WTC11 (cell line): ENCODE results near the gene CTPS2. TPM values are rescaled to one million over a fixed set of nuclear protein-coding genes. Genes with fewer than 3 reads are reported as not detected.

Source experiments
- ATAC-seq: fragments of 200-7000 bp; cut with Tn5 transposase; 2 replicates; pipeline ENCODE4 v1.10.0; 2021; ENCODE audit warnings: mild to moderate bottlenecking, moderate library complexity
- CTCF ChIA-PET: fragments of 300-600 bp; sonication (Branson Sonifier 250); formaldehyde crosslinking; loops from one replicate; lab custom pipeline; 2021; ENCODE audit warnings: antibody characterized with exemption; lab: Charles Lee
- POLR2A ChIA-PET: fragments of 350-600 bp; sonication (Branson Sonifier 250); formaldehyde crosslinking; loops from one replicate; lab custom pipeline; 2021; ENCODE audit warnings: antibody characterized with exemption; lab: Charles Lee
- DNase-seq: peaks from one replicate; pipeline ENCODE4 v3.0.0; 2021; ENCODE audit warnings: low spot score
- H3K27ac Mint-ChIP-seq: 2 replicates; pipeline ENCODE4 v1.8.0; 2021; ENCODE audit warnings: mixed read lengths
- H3K27me3 Mint-ChIP-seq: 2 replicates; pipeline ENCODE4 v1.8.0; 2021; ENCODE audit warnings: low read depth, mild to moderate bottlenecking, moderate library complexity, mixed read lengths
- H3K36me3 Mint-ChIP-seq: 2 replicates; pipeline ENCODE4 v1.8.0; 2021; ENCODE audit warnings: mixed read lengths
- H3K4me1 Mint-ChIP-seq: 2 replicates; pipeline ENCODE4 v1.8.0; 2022; ENCODE audit warnings: mixed read lengths
- H3K4me3 Mint-ChIP-seq: 2 replicates; pipeline ENCODE4 v1.8.0; 2021; ENCODE audit warnings: mild to moderate bottlenecking, moderate library complexity, mixed read lengths
- H3K9me3 Mint-ChIP-seq: 2 replicates; pipeline ENCODE4 v1.8.0; 2021; ENCODE audit warnings: mixed read lengths
- AFF4 ChIP-seq: sonication (generic); formaldehyde crosslinking; IDR thresholded peaks from 2 replicates; pipeline ENCODE4 v1.8.1; 2023; ENCODE audit warnings: mild to moderate bottlenecking, missing genetic modification reagents, borderline replicate concordance
- AR ChIP-seq: fragments of 250-450 bp; sonication (Bioruptor Pico); IDR thresholded peaks from 2 replicates; pipeline ENCODE4 v1.9.0; 2021; ENCODE audit warnings: mild to moderate bottlenecking
- ATF6 ChIP-seq: sonication (generic); formaldehyde crosslinking; IDR thresholded peaks from 2 replicates; pipeline ENCODE4 v1.8.1; 2023; ENCODE audit warnings: mild to moderate bottlenecking, missing genetic modification reagents
- CREM ChIP-seq: sonication (generic); formaldehyde crosslinking; IDR thresholded peaks from 2 replicates; pipeline ENCODE4 v1.8.1; 2022; ENCODE audit warnings: mild to moderate bottlenecking, missing genetic modification reagents, moderate library complexity
- E2F5 ChIP-seq: sonication (generic); formaldehyde crosslinking; IDR thresholded peaks from 2 replicates; pipeline ENCODE4 v1.8.1; 2022; ENCODE audit warnings: mild to moderate bottlenecking, moderate library complexity, missing genetic modification reagents
- MYBL2 ChIP-seq: sonication (generic); formaldehyde crosslinking; IDR thresholded peaks from 2 replicates; pipeline ENCODE4 v1.8.1; 2023; ENCODE audit warnings: mild to moderate bottlenecking, moderate library complexity, missing genetic modification reagents
- NFATC4 ChIP-seq: fragments of 250-450 bp; sonication (Bioruptor Pico); IDR thresholded peaks from 2 replicates; pipeline ENCODE4 v1.9.0; 2021; ENCODE audit warnings: mild to moderate bottlenecking
- PRRX2 ChIP-seq: fragments of 250-450 bp; sonication (Bioruptor Pico); IDR thresholded peaks from 2 replicates; pipeline ENCODE4 v1.8.0; 2021; ENCODE audit warnings: mild to moderate bottlenecking
- RELA ChIP-seq: sonication (generic); formaldehyde crosslinking; IDR thresholded peaks from 2 replicates; pipeline ENCODE4 v1.8.1; 2022; ENCODE audit warnings: missing genetic modification reagents, mild to moderate bottlenecking, borderline replicate concordance
- STAT6 ChIP-seq: sonication (generic); formaldehyde crosslinking; conservative IDR thresholded peaks from 2 replicates; pipeline ENCODE4 v1.8.1; 2023; ENCODE audit warnings: mild to moderate bottlenecking, low read depth, missing genetic modification reagents, moderate library complexity
- TCF7 ChIP-seq: sonication (generic); formaldehyde crosslinking; IDR thresholded peaks from 2 replicates; pipeline ENCODE4 v1.8.0; 2022; ENCODE audit warnings: mild to moderate bottlenecking, low read depth, missing genetic modification reagents, moderate library complexity
- TEAD4 ChIP-seq: sonication (generic); formaldehyde crosslinking; IDR thresholded peaks from 2 replicates; pipeline ENCODE4 v1.8.0; 2022; ENCODE audit warnings: mild to moderate bottlenecking, missing genetic modification reagents
- TP53 ChIP-seq: sonication (generic); formaldehyde crosslinking; IDR thresholded peaks from 2 replicates; pipeline ENCODE4 v1.8.1; 2023; ENCODE audit warnings: mild to moderate bottlenecking, missing genetic modification reagents
- USF2 ChIP-seq: sonication (generic); formaldehyde crosslinking; IDR thresholded peaks from 2 replicates; pipeline ENCODE4 v1.8.1; 2023; ENCODE audit warnings: mild to moderate bottlenecking, missing genetic modification reagents, moderate library complexity
- ZNF281 ChIP-seq: sonication (generic); formaldehyde crosslinking; IDR thresholded peaks from 2 replicates; pipeline ENCODE4 v1.8.0; 2023; ENCODE audit warnings: mild to moderate bottlenecking, missing genetic modification reagents
- ZNF317 ChIP-seq: sonication (generic); formaldehyde crosslinking; IDR thresholded peaks from 2 replicates; pipeline ENCODE4 v1.8.1; 2023; ENCODE audit warnings: low read depth, mild to moderate bottlenecking, moderate library complexity, missing genetic modification reagents, borderline replicate concordance
- ZSCAN18 ChIP-seq: fragments of 250-450 bp; sonication (Bioruptor Pico); IDR thresholded peaks from 2 replicates; pipeline ENCODE4 v2.1.2; 2022; ENCODE audit warnings: mild to moderate bottlenecking, moderate library complexity
- total RNA-seq: library from RNA; stranded (reverse); gene quantifications from 3 replicates; pipeline ENCODE4 v1.2.3, GENCODE V29; 2021

The CTPS2 gene
- total RNA-seq, 1 experiment from 2014 or later = 23.2 TPM

- TF ChIP-seq ZNF281 (CRISPR knock-in tag) (no peak), USF2 (no peak), CREM (no peak), ZSCAN18 (CRISPR knock-in tag) (no peak), TCF7 (CRISPR knock-in tag) (no peak), ZNF317 (CRISPR knock-in tag) (no peak), NFATC4 (CRISPR knock-in tag) (no peak)
Measured at GRCh38 chrX:16666541-16666940, 45.9 kb downstream of the CTPS2 start (continued).

- Mint-ChIP-seq H3K36me3 (peaks cover 35% of the 10 kb centered on the region), H3K4me1 (peaks cover 27% of the 10 kb centered on the region), H3K27ac (no peak overlapping the region), H3K27me3 (no peaks in the 10 kb centered on the region), H3K4me3 (no peak overlapping the region), H3K9me3 (no peaks in the 10 kb centered on the region)
- ATAC-seq = no peak
- DNase-seq = no peak
- POLR2A ChIA-PET = no interaction called here
- CTCF ChIA-PET = interaction anchor here (0.7 to 2.8 kb wide), 2 partner anchors 13 to 220 kb away, joined by 3 to 10 read pairs; no protein-coding TSS in a partner anchor
- no peak for TF ChIP-seq STAT6 (CRISPR knock-in tag)
- TF ChIP-seq TEAD4 (CRISPR knock-in tag) = no peak
- TF ChIP-seq AR (CRISPR knock-in tag) = no peak
- no peak for TF ChIP-seq E2F5 (CRISPR knock-in tag)
- no peak for TF ChIP-seq PRRX2 (CRISPR knock-in tag)
- no peak for TF ChIP-seq USF2
- no peak for TF ChIP-seq RELA (CRISPR knock-in tag)
- TF ChIP-seq MYBL2 (CRISPR knock-in tag) = no peak
- TF ChIP-seq CREM = no peak
- TF ChIP-seq ATF6 (CRISPR knock-in tag) = no peak
- no peak for TF ChIP-seq AFF4 (CRISPR knock-in tag)
- no peak for TF ChIP-seq TP53
Measured at GRCh38 chrX:16665089-16665488, 47.4 kb downstream of the CTPS2 start.
